ENCODE results near the gene TTBK1.

DNA sequence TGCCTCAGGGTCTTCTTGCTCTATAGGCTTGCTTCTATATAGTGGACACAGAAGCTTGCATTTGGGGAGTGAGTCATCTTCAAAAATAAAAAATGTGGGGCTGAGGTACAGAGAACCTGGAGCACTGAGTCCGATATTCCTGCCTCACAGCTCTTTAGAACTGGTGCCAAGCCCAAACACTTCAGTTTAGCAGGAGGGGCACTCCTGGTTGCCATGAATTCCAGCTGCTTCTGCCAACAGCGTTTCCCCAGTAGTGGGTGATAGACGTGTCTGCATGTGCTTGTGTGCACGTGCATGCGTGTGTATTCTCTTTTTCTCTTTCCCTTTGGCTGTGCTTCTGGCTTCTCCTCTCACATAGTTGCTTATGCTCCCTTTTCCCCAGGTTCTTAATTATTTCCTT is 25.9 kb upstream of the TTBK1 start:
- TF ChIP-seq, protein P1, sequence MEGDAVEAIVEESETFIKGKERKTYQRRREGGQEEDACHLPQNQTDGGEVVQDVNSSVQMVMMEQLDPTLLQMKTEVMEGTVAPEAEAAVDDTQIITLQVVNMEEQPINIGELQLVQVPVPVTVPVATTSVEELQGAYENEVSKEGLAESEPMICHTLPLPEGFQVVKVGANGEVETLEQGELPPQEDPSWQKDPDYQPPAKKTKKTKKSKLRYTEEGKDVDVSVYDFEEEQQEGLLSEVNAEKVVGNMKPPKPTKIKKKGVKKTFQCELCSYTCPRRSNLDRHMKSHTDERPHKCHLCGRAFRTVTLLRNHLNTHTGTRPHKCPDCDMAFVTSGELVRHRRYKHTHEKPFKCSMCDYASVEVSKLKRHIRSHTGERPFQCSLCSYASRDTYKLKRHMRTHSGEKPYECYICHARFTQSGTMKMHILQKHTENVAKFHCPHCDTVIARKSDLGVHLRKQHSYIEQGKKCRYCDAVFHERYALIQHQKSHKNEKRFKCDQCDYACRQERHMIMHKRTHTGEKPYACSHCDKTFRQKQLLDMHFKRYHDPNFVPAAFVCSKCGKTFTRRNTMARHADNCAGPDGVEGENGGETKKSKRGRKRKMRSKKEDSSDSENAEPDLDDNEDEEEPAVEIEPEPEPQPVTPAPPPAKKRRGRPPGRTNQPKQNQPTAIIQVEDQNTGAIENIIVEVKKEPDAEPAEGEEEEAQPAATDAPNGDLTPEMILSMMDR (IDR thresholded peaks at IDR 0.05; ENCODE audit: low read depth, low read length): no peak
- no peak for TF ChIP-seq EZH2phosphoT487 (IDR thresholded peaks at IDR 0.05; ENCODE audit: low read depth)

All from OCI-LY3 (cell line).